GM23338 (cell line): ENCODE measurements around the gene RFC5.

Experiments used
- CREB1 ChIP-seq: fragments of 250-450 bp; sonication (Bioruptor Pico); IDR thresholded peaks from 2 replicates; pipeline ENCODE4 v1.5.0; 2020; ENCODE audit warnings: low read depth, mild to moderate bottlenecking, moderate library complexity
- CTCF ChIP-seq, 2 experiments: fragments of 200-600 bp in 1 of 2; sonication (generic) in 1 of 2; conservative IDR thresholded peaks; 2 replicates each; pipeline versions ENCODE4 v1.5.1 to v1.6.1; 2016 to 2017; ENCODE audit warnings: antibody characterized with exemption in 2 of 2, low read depth in 2 of 2, mild to moderate bottlenecking in 2 of 2, moderate library complexity in 1 of 2
- EZH2 ChIP-seq: fragments of 200-600 bp; sonication (generic); IDR thresholded peaks from one replicate; pipeline ENCODE4 v1.8.0; 2017; ENCODE audit warnings: antibody characterized with exemption, mild to moderate bottlenecking, low read depth; ENCODE audit not compliant: unreplicated experiment
- EZH2phosphoT487 ChIP-seq: fragments of 200-600 bp; sonication (generic); IDR thresholded peaks from one replicate; pipeline ENCODE4 v1.8.1; 2018; ENCODE audit warnings: antibody characterized with exemption; ENCODE audit not compliant: unreplicated experiment
- JUNB ChIP-seq: IDR thresholded peaks from one replicate; pipeline ENCODE4 v1.6.1; 2016; ENCODE audit warnings: antibody characterized with exemption; ENCODE audit not compliant: unreplicated experiment
- POLR2AphosphoS5 ChIP-seq: IDR thresholded peaks from 2 replicates; pipeline ENCODE4 v1.6.1; 2016; ENCODE audit warnings: antibody characterized with exemption, low read depth
- REST ChIP-seq: IDR thresholded peaks from one replicate; pipeline ENCODE4 v1.6.1; 2018; ENCODE audit warnings: antibody characterized with exemption; ENCODE audit not compliant: unreplicated experiment
- STAT1 ChIP-seq: IDR thresholded peaks from one replicate; pipeline ENCODE4 v1.6.1; 2016; ENCODE audit warnings: antibody characterized with exemption; ENCODE audit not compliant: unreplicated experiment
- ZNF114 ChIP-seq: fragments of 250-450 bp; sonication (Bioruptor Pico); IDR thresholded peaks from 2 replicates; pipeline ENCODE4 v1.5.0; 2020; ENCODE audit warnings: mild to moderate bottlenecking, moderate library complexity
- ZNF331 ChIP-seq: fragments of 250-450 bp; sonication (Bioruptor Pico); IDR thresholded peaks from 2 replicates; pipeline ENCODE4 v1.5.0; 2020; ENCODE audit warnings: low read depth, mild to moderate bottlenecking, moderate library complexity

GRCh38 chr12:118064608-118065007 lies 48.1 kb downstream of the RFC5 start:
- TF ChIP-seq POLR2AphosphoS5: no peak
- TF ChIP-seq EZH2: no peak
- TF ChIP-seq CTCF (conservative IDR thresholded peaks at IDR 0.05; ENCODE audit: low read depth in 2 of 2): peak in 1 of 2 experiments; percentile 44; a peak in 3 of 4 replicates
- no peak for TF ChIP-seq ZNF331 (CRISPR knock-in tag)
- no peak for TF ChIP-seq REST
- TF ChIP-seq JUNB: no peak
- TF ChIP-seq EZH2phosphoT487: no peak
- no peak for TF ChIP-seq CREB1
- no peak for TF ChIP-seq STAT1
- no peak for TF ChIP-seq ZNF114 (CRISPR knock-in tag)
